TTC549 (cell line): ENCODE measurements around the gene LYVE1.

Source experiments
- FAIRE-seq: peaks from 2 replicates; lab custom pipeline; 2012; peaks lifted over from hg19 to GRCh38; lab: Jason Lieb, UNC

LYVE1 gene

DNA sequence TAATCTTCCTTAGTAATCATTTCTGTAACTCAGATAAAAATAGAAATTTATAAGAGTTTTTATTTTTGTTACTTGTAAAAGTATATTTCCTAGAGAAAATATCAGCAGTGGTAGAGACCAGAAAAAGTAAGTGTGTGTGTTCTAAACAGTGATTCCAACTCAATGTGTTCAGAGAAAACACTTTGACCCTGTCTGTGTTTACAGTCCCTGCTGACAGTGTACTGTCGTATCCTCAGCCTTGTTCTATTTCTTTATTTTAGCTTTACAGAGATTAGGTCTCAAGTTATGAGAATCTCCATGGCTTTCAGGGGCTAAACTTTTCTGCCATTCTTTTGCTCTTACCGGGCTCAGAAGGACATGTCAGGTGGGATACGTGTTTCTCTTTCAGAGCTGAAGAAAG lies 10.2 kb downstream of the LYVE1 start:
- FAIRE-seq: no peak

DNA sequence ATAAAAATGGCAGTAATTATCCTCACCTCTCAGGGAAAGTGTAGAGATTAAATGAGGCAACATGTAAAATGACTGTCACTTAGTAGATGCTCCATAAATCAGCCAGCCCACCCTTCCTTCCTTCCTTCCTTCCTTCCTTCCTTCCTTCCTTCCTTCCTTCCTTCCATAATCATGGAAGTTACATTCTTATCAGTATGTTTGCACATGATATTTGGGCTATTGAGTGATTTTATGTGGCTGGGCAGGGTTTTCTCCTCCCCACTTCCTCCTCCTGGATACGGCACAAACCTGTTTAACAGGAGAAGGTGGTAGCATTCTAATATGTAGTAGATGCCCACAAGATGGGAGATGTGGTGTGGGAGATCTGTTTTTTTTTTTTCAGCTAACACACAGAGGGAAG lies 11.9 kb downstream of the LYVE1 start:
- no peak for FAIRE-seq

DNA sequence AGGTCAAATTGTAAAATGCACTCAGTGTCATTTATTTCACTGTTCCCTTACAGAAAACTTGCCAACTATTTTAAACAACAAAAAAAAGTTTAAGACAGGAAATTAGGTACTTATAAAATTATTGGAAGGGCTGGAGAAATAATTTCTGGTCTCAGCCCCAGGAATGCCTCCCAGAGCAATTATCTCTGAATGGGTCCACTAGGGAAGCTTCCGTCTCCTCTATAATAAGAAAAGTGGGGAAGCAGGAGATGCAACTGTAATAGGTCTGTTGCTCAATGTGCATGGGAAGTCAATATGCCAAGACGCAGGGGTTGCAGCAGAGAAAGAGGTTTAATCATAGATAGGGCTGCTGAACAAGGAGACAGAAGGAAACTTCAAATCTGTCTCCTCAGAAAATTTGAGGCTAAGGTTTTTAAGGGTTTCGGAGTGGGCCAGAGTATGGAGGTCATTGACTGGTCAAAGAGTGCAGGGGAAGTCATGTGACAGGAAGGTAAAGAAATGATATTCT lies 16.6 kb downstream of the LYVE1 start:
- FAIRE-seq: no peak

DNA sequence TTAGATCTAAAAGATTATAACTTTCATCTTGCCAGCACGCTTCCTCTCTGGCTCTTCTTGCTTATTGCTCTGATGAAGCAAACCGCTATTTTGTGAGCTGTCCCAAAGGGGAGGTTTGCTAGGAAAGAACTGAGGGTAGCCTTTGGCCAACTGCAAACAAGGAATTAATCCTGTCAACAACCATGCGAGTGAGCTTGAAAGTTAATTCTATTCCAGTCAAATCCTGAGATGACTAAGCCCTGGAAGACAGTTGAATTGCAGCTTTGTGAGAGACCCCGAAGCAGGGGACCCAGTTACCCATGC lies 17.2 kb downstream of the LYVE1 start:
- FAIRE-seq: no peak

DNA sequence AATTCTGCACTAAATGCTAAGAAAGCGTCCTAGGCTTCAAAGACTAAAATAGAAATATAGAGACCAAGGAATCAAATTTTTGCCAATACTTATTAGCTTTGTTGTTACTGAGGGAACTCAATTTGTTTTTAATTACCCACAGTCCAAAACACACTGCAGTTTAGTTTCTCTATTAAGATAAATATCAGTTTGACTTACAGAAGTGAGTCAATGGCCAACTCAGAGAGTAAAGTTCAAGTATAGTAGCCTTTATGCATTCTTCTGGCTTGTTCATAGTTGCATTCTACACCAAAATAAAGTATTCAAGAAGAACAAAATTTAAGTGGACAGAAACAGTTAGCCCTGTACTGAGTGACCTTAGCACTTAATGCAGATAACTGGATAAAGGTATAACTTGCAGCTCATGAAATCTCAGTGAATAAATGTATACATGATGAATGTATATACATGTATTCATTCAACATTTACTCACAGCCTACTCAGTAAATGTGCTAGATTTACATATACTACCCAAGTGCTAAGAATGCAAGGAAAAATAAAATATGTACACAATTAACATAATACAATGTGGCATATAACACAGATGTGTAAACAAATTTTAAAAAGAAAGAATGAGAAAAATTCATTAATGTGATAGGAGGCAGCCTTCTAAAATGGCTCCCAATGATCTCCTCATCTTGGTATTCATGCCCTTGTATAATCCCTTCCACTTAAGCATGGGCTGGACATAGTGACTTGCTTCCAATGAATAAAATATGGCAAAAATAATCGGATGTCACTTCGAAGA lies 17.8 kb downstream of the LYVE1 start:
- FAIRE-seq: no peak

DNA sequence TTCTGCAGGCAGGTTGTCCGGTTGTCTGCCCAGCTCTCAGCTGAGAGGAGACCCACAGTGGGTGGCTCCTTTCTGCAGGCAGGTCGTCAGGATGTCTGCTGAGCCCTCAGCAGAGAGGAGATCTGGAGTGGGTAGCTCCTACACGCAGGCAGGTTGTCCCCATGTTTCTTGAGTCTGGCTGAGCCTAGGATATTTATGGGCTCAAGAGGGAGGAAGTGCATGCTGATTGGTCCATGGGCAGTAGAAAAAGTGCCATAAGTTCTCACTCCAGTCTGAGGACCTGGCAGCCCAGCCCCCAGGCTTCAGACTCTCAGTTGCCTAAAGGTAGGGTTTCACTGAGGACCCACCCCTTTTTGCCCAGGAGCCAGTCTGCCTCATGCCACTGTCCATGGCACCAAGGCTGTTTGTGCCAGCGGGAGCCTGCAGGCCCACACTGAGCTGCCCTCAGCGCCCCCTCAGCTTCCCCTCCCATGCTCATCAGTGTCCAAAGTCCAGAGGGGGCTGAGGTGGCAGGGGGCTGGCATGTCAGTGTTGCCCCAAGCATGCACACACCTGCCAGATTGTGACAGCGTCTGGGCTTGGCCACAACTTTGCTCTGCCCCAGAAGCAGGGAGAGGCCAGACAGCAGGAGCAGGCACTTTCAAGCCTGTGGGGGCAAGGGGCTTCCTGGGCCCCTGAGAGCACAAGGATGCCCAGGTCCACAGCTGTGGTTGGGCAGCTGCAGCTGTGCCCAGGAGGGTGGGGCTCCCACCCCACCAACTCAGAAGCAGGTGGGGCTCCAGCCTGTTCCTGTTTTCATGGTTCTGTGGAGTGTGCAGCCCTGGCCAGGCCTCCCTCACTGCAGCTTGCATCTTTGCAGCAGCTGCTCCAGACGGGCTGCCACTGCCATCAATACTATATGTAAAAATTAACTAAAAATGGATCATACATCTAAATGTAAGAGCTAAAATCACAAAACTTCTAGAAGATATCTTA lies 23.7 kb downstream of the LYVE1 start:
- no peak for FAIRE-seq

DNA sequence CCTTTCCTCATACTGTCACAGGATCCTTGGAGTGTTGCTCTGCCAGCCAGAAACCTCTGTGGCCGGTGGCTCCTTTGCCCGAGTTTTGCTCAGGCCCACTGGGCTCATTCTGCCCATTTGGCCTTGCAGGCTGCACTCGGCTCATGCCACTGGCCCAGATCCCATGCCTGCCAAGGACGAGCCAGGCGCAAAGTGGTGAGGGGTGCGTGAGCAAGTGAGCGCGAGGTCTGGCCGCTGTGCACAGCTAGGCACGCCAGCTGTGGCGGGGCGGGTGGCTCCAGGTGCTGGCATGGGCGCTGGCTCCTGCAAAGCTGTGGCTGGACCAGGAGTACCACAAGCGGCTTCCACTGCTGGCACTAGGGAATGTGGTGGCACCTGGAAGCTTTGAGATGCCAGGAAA lies 24.7 kb downstream of the LYVE1 start:
- no peak for FAIRE-seq

DNA sequence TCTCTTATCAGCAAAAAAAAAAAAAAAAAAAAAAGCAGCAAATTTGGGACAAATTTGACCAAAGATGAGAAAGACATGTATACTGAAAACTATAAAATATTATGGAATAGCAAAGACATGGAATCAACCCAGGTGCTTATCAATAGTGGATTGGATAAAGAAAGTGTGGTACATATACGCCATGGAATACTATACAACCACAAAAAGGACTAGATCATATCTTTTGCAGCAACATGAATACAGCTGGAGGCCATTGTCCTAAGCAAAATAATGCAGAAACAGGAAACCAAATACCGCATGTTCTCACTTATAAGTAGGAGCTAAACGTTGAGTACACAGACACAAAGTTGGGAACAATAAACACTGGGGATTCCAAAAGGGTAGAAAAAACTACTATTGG lies 25.7 kb downstream of the LYVE1 start:
- FAIRE-seq: no peak

DNA sequence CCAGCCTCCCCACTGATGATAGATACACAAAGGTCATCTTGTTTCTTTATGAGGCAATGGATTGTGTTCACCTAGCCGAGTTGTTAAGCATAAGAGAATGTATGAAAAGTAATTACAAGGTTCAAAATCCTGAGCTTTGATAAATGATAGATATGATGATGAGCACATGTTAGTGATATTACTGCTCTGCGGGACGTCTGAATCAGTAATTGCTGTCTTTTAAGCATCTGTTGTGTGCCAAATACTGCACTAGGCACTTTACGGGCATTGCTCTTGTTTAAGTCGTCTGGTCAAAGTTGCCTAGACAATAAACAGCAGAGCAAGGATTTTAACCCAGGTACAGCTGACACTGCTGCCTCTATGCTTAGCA lies 26.9 kb downstream of the LYVE1 start:
- FAIRE-seq: no peak

DNA sequence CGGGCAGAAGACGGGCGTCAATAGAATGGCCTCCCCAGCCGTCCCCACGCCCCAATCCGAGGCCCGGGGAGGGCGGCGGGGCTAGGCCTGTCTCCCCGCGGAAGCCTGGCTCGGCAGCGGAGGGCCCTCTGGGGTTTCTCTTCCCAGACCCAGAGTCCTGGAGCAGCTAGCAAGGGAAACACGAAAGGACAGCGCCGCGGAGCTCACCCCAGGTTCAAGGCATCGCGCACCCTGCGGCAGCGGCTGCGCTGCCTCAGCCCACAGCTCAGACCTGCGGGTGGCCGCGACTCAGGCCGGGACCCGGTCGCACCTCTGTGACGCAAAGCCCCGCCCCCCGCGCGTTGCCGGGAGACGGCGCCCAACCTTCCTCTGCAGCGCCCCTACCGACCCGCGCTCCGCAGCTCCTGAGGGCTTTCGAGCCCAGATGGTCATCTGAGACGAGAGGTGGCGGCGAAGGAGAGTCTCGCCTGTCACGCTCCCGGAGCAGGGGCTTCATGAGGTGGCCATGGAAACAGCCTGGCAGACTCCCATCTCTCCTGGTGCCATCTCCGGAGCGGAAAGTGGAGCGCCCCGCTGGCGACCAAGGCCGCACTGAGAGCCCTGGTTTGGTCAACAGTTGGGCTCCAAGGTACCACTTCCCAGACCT lies 27.4 kb downstream of the LYVE1 start, which contains the start of gene RNF141:
RNF141 (minus strand) TSS at position 273 of the 646 bp plus-strand sequence. CDS start 7,029 bp downstream, outside the sequence.
- no peak for FAIRE-seq

DNA sequence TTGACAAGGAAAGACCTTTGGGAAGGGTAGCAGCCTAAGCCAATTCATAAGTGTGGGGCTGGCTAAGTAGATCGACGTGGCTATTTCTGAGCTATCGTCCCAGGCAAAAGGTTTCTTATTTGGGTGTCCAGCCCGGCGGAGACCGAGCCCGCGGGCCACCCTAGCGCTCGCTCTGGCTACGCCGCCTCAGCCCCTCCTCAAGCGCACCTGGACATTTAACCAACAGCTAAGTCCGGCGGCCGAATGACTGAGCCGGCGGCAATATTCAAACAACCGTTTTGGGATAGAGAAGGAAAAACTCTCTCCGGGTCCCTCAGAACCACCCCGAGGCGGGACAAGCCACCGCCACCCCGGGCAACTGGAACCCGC lies 27.9 kb downstream of the LYVE1 start:
- FAIRE-seq: no peak

DNA sequence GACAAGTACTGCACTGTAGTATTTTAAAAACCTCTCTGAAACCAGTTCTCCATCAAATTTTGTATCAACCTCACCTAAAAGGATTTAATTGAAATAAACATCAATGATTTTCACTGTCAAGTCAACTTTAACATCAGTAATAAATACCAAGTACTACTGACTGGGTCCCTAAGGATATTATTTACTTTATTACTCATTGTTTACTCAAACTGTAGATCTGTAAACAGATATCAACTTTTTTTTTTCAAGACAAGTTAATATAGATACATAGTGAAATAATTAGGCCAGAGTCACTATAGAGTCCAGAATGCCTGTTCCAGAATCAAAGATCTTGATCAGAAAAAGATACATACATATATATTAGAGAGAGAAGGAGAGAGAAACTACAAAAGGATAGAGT lies 29.1 kb downstream of the LYVE1 start:
- no peak for FAIRE-seq

DNA sequence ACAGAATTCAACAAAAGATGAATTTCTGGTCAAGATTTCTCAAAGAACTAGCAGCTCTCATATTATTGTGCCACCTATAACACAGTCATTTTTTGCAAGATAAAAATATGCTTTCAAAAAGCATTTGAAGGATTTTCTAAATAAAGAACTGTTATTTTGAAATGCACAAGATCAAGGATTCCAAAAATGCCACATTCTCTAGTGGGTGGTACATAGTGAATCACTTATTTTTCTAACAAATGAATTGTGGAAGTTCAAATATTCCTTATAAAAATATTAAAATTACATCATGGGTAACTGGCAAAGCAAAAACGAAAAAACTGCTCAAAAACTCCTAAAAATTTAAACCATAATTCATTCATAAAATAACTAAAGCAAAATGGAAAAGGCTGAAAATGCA lies 29.5 kb downstream of the LYVE1 start:
- FAIRE-seq: no peak

DNA sequence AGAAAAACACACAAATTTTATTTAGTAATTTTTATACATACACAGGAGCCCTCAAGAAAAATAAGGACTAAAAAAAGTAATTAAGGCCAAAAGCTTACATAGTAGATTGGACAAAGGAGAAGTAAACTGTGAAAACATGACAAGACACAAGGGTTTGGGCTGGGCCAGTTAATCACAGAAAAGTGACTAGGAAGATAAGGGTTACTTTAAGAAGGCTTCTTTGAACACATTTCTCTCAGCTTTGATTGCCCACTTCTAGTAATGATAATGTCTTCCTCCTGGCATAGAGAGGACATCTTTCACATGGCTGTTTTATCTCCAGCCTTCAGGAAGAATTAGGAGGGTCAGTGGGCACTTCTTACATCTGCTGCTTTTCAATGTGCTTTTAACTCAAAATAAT lies 30.9 kb downstream of the LYVE1 start:
- no peak for FAIRE-seq

DNA sequence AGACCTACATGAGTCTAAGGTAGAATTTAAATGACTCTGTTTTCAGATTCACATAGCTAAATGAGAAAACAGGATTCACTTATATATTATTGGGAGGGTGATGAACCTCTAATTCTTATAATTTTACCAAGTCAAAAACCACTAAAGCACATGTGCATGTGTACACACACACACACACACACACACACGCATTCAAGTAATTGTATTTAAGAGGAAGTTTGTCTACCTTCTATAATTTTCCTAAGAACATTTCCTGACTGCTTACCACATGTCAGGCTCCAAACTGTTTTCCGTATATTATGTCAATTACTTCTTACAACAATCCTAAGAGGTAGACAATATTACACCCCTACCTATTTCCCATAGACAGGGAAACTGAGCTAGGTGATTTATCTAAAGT lies 34.1 kb downstream of the LYVE1 start:
- no peak for FAIRE-seq

DNA sequence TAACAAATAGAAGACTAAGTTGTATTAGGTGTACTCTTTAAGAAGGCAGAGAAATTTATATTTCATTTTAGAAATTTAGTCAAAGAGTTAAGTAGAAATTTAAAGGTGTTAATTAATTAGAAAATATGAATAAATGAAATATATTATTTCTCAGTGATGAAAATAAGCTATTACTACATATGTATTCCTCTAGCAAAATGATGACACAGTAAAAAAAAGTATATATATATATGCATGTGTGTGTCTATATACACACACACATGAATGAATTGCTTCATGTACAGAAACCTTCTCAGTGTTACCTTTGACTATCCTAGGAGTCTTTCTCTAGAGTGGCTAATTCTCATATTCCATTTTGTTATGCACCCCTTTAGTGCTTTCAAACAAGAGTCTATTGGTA lies 35.1 kb downstream of the LYVE1 start:
- FAIRE-seq: no peak

DNA sequence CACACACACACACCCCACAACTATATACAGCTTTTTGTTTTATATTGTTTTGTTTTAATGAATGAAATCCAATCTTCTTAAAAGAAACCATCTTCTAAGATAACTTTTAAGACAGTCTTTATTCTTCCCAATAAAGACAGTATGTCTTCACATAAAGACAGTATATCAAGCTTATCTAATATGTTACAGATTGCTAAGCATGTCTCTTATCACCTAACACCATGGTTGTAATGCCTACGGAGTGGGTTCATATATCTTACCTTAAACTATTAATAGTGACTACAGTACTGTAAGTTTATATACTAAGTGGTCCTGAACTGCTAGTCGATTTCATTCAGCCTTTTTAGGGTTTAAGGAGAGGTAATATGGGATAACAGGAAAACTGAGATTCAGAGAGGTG lies 35.9 kb downstream of the LYVE1 start:
- FAIRE-seq: no peak

DNA sequence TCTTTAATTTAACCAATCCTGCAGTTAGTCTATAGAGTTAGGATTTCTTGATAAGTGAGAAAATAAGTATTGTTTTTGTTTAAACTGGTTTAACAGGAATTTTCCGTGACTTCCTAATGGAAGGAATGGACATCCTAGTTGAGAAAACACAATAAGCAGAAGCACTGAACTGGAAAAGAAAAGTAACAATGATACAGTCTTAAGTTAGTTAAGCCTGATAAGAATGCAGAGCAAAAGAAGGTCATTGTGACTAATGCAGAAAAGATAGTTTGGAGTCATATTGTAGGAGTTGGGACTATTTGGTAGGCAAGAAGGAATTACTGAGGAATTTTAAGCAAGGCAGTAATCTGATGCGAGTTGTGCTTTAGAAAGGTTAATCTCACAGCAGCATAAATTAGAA lies 39.2 kb downstream of the LYVE1 start:
- FAIRE-seq: no peak

DNA sequence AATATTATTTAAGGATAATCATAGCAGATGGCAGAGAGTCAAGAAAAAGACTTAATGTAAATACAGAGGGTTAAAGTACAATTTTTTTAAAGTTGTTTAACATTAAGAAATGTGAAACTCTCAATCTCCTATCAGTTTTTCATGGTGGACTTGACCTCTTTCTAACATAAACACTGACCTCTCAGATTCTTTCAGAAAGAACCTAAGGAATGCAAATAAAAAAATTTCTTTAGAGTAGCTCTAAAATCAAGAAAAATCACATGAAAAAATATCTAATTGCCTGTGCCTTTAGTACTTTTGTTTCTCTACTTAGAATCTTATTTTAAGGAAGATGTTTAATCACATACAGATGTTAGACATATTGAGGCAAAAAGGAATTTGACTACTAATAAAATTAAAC lies 40.3 kb downstream of the LYVE1 start:
- peak; percentile 40 for FAIRE-seq

DNA sequence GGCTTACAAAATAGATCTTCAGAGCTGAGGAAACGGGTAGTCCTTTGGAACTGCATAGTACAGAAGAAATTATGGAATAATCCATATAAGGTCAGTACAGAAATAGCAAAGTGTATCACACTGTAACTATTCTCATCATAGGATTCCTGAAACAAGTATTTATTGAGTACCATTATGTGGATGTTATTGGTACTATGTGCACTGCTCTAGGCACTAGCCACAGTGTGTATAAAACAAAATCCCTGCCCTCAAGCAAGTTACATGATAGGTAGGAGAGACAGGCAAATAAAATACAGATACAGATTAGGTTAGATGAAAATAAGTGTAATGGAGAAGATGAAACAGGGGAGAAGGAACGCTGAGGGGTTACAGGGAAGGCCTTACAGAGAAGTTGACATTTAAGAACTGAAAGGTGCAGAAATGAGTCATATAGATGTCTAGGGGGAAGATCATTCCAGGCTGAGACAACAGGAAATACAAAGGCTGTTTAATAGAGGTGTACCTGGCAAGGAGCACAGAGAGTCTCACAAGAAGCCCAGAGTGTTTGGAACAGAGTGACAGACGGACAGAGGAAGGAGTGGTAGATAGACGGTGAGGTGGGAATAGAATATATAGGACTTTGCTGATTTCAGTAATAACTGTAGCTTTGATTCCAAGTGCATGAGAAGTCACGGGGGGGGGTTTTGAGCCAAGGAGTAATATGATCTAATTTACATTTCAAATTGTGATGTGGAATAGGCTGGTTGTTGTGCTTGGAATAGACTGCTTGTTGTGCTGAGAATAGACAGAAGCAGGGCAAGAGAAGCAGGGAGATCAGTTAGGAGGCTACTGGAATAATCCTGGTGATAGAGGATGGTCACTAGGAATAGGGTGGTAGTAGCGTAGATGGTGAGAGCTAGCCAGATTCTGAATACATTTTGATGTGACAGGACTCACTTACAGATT lies 41.2 kb downstream of the LYVE1 start:
- FAIRE-seq: no peak

DNA sequence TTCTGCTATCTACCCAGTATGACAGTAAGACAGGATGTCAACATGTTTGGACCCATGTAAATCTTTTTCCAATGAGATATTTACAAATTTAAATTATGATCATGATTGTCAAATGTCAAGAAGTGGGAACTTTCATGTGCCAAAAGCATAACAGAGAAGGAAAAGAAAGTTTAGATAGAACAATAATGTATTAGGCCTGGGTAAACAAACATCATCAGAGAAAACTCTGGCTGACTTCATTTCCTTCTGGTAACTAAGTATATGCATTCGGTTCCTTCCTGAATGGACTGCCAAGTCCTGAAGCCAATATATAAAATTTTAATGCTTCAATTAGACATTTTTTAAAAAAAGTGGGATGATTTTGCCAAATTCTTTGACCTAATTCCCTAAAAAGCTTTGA lies 44.0 kb downstream of the LYVE1 start:
- FAIRE-seq: no peak

DNA sequence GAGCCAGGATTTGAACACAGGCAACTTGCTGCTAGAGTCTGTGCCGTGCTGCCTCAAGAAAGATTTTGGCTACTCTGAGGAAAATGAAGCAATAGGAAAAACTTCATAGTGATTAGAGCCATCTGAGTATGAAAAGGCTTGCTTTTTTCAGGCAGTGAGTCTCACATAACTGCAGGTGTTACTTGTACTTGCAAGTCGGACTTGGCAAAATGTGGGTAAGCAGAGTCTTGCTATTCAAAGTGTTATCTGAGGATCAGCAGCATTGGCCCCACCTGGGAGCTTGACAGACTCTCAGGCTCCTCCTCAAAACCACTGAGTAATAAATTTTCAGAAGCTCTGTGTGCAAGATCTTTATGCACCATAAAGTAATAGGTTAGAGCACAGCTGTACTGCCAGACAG lies 45.5 kb downstream of the LYVE1 start:
- FAIRE-seq: no peak
